HG03432 (cell line): ENCODE results near the gene RNF175.

Source experiments
- ATAC-seq: cut with Tn5 transposase; IDR thresholded peaks from one replicate; pipeline ENCODE4 v1.9.1; 2021; ENCODE audit warnings: mild to moderate bottlenecking, moderate library complexity; ENCODE audit not compliant: unreplicated experiment

Gene RNF175

DNA sequence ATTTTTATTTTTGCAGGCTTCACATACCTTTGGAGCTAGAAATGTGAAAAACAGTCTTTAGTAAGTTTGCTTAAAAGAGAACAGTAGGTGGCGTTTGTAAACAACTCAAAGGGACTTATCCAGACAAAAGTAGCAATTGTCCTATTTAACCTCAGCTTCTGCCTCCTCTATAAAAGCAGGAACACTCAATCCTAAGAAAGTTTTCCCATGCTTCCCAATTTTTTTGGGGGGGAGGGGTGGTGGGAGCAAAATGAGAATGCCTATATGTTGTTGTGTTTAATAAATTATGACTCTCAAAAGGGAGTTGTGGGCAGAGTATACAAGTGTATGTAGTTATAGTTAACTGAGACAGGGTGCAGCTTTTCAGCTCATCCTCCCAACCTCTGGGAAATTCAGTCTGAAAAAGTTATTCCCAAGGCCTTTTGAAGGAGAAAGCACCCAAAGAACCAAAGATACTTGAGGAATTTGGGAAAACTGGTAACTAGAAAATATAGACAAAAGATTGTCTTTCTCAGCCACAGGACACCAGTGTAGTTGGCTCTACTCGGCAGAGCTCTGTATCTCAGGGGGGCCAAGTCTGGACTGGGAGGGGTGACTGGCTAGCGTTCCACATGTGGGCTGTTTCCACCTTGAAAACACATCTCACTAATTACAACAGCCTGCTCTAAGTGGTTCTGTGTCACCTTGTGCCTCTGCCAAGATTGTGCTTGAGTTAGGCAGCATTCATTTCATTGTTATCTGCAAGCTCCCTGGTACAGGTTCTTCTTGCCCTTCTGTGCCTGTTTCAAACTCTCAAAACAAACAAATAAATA, 26.3 kb upstream of the RNF175 start:
- ATAC-seq, result no peak

DNA sequence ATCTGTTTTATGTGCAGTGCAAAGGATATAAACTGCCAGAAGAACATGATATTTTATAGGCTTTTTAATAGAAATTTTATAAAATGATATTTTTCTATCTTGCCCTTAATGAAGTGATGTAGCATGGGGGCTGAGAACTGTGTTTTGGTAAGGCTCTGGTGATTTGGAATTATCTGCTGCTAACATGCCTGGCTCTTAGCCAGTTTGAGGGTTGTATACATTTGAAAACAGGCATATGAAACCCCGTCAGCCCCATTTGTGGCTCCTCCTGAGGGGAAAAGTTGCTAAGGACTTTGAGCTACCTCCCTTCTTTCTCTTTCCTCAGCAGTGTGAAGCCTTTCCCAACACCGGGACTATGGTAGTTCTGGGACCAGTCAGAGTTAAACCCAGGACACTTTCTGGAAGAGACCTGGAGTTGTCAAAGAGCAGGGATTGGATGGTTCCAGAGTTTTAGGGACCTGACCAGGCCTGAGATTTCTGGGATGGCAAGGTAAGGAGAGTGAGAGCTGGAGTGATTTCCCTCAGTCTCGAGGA, 24.4 kb upstream of the RNF175 start:
- no peak for ATAC-seq

DNA sequence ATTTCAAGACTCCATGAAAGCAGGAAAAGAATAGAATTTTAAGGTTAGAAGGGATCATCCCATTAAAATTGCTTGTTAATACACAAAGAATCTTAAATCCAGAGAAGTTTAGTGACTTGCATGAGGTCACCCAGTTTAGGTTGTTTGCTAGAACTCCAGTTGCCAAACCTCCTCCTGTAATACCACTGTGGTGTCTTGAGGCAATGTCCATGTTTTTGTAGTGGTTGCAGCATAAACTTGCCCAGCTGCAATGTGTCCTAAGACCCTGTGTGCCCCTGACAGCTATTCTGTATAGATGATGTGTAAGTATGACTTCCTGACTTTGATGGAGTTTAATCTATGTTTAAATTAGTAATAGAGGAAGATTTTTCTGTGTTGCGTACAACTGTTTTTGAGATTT, 22.8 kb upstream of the RNF175 start:
- ATAC-seq, result no peak

DNA sequence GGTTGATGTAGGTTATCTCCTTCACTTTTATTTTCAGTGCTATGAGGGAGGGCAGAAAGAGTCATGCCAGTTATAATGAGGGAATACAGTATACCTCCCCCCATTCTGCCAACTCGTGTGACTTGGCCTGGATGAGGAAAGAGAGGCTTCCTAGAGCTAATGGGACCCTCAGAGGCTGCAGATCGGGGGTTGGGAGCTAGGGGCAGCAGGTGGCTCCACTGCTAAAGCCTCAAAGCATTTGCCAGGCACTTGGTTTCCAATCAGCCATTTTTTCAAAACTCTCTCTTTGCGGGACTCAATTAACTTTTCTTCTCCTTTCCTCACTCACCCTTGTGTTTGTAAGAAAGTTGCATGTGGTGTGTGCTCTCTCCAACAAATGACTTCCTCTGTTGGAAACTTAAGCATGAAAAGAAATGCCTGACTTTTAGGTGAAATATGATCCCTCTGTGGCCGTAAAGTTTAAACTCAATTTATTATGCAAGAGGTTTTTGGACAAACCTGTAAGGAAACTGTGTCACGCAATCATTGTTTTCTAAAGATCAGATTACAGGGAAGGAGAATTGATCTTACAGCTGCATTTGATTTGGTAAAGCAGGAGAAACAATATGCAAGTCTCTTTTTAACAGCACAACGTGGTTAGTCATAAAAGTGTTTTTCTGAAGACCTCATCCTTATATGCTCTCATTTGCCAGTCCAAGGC, 22.0 kb upstream of the RNF175 start:
- no peak for ATAC-seq

DNA sequence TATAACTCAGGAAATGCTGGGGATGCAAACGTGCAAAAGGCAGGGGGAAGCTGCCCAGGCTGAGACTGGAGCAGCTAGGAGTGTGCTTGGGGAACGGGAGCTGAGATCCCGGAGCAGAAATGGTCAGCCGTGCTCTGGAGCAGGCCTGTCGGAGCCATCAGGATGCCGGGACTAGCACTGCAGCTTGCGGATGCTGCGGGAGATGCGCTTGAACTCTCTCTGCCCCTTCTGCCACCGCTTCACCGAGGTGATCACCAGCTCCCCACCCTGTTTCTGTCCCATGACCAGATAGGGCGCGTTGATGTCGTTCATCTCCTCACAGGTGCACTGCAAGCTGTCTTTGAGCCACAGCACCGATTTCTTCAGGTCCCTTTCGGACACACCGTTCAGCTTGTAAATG, 21.5 kb upstream of the RNF175 start:
- ATAC-seq, result peak; percentile 6

DNA sequence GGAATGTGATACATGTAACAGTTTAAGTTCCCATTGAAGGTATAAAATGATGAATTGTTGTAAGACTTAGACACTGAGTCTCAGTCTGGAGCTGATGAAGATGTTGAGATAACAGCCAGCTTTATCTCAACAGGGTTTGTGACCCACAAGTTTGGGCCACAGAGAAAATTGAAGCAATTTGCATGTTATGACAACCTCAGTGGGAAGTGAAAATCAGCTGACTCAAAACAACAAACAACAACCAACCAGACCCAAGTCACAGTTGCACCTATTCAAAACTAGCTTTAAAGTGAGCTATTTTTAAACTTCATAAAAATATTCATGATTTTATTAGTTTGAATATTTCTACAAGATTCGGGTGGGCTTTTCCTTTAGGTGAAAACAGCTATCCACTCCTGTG, 21.1 kb upstream of the RNF175 start:
- peak; percentile 72 for ATAC-seq

DNA sequence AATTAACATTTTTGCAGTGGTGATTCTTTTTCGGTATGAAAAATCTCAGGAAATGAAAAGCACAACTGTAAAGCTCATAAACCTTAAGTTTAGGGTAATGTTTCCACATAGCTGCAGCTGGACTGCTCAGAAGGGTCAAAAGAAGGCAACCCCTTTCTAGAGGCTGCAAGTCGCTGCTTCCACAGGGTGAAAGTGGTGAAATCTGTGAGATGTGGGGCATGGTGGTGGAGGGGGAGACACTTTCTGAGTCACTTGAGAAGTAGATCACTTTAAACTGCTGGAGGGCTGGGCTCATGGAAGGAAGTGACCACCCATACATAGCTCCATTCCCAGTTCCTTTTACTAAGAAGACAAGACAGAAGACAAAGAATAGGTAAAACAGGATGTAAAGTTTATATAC, 20.4 kb upstream of the RNF175 start:
- no peak for ATAC-seq

DNA sequence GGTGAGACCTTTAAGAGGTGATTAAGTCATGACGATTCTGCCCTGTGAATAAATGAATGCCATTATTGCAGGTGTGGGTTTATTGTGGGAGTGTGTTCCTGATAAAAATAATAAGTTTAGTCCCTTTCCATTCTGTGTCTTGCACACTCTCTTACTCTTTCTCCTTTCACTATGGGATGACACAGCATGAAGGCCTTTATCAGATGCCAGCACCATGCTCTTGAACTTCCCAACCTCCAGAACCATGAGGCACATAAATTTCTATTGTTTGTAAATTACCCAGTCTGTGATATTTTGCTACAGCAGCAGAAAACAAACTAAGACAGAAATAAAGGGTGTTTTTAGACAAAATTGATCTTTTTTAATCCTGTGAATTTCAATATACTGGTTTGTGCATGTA, 18.6 kb upstream of the RNF175 start:
- no peak for ATAC-seq

DNA sequence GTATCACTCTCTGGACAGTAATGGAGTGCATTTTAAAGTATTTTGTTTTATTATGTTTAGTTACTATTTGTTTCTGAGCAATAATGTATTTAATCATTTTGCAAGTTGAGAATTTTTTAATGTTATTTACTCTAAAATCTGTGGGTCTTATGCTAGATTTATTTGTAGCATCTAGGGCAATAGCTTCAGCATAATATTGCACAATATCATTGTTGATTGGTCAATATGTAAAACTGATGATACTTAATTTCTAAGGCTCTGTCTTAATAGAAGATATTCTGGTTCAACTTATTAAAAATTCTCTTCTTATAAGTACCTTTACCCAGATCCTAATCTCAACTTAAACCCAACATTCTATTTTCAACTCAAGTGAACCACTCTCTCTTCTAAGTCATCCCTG, 17.6 kb upstream of the RNF175 start:
- ATAC-seq, result no peak

DNA sequence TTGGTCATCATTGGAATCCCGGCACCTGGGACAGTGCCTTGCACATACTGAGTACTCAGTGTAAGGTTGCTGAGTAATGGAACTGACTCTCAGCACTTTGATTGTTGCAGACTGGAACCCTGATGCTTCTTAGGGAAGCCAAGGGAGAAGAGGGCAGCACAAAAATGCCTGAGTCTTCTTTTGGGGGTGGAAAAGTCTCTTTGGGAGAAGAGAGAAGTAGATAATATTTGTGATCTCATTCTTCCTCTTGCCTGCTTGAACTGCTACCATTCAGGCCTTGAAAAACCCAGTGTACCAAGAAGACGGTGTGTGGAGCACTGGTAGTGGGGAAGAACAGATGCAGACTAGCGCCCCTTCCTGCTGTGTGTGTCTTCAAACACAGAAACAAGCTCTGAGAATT, 16.8 kb upstream of the RNF175 start:
- no peak for ATAC-seq

DNA sequence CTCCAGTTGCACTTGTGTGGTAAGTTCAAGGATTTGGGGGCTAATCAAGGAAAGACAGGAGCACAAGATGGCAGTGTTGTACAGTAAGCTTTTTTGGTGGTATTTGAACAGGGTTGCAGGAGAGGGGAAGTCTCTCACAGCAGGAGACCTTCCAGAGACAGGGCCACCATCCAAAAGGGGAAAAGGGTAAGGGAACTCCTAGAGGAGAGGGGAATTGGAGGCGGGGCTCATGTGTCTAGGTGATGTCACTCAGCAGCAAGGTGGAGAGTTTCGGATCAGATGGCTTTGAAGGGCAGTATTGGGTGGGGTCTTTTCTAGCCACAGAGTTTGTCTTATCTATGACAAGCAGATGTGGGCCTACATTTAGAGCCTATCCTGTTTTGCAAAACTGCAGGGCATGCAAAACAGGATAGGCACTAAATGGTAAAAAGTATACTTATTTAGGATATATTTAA, 13.4 kb upstream of the RNF175 start:
- ATAC-seq, result no peak

DNA sequence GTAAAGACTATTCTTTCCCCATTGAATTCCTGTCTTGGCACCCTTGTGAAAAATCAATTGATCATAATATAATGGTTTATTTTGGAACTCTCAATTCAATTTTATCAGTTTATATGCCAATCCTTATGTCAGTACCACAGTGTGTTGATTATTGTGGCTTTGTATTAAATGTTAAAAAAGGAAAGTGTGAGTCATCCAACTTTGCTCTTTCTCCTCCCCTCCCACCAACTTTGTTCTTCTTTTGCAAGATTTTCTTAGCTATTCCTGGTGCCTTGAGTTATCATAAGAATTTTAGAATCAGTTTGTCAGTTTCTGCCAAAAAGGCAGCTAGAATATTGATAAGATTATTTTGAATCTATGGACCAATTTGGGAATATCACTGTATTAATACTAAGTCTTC, 11.2 kb upstream of the RNF175 start:
- ATAC-seq, result no peak

DNA sequence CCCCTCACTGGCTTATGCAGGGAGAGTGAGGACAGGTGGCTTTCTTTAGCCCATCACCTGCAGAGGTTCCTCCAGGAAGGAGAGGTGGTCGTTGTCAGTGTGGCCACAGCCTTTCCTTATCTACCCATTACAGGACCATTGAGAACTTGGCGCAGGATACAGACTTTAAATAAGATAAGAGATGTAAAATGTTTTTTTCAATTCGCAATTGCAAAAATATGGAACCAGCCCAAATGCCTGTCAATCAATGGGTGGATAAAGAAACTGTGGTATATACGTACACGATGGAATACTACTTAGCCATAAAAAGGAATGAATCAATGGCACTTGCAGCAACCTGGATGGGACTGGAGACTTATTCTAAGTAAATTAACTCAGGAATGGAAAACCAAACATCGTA, 6.9 kb upstream of the RNF175 start:
- no peak for ATAC-seq

DNA sequence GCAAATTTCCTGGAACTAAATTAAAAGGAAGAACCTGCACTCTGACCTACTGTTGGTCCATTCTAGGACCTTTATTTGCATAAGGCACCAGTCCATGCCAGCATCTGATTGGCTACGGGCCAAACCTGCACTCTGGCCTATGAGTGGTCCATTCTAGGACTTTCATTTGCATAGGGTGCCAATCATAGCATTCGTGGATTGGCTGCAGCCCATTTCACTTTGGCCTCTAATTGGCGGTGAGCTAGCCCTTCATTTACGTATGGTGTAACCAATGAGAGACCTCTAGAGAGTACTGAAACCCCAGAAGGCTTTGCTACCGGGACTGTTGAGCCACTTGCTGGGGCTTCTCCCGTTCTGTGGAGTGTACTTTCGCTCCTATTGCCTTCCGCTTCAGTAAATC, 6.1 kb upstream of the RNF175 start:
- no peak for ATAC-seq

DNA sequence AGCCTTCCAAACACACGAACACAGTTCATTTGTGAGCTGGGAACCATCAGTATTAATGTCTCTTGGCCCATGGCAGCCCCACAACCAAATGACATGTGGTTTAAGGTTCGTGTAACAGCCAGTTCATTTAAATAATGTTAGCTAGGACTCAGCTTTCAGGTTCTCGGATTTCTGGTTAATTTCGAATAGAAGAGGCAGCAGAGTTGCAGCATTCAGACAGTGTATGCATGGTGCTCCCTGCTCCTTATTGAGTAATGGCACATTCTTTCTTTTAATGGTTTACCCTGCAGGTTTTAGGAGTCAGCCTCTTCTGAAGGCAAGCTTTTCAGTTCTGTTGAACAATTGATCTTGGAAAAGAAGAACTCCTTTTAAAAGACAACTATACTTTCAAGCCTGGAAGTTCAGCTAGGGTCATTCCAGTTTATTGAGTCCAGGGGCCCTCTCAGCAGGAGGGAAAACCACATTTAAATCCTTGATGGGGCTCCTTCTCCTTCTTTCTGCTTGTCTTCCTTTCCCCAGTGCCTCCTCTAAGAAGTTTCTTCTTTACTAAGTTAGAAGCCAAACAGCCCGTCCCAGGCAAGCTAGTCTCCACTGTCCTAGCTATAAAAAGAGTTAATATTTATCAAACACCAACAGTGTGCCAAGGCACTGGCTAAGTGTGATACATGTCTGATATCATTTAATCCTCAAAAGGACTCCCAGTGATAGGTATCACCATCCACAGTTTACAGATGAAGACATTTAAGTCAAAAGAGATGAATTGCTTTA, 5.0 kb upstream of the RNF175 start:
- ATAC-seq, result no peak

DNA sequence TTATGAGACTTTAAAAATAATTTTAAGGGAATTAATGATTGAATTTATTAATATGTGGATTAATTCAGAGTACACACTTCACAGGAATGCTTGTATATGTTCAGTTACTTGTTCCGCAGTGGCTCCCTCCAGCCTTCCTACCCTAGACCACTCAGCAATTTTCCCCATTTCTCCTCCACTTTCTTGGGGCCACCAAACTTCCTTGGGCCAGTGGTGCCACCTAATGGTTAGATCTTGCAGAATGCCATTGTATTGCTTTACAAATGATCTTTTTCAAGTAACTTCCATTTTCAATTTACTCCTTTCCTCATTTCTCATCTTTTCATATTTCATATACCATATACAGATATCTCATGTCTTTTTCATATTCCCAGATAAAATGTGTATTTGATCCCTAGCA, 3.6 kb upstream of the RNF175 start:
- no peak for ATAC-seq

DNA sequence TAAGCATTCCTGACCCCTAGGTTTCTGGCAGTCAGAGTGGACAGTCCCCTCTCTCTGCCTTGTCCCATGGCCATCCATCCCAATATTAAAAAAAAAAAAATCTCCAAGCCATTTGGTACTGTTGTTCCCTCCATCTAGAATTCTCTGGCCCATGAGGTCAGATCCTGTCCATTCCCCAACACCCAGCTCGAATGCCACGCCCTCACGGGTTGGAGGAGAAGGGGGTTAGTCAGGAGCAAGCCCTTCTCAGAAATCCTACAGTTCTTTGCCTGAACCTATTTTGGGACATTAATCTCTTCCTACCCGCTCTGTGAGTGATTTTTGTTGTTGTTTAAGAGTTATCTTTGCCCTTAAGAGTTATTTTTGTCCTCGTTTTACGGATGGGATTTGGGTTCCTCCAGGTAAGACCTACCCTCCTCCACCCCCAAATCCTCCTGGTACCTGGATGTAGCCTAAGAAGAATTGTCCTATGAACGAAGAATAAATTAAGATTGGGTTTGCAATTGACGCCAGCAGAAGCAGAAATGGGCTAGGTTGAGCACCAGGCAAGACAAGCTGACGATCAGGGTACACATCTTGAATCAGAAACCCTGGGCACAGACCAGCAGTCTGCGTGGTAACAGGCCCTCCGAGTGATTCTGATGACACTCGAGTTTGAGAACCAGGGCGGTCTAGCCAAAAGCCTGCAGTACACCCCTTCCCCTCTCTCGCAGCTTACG, 977 bp downstream of the RNF175 start:
- ATAC-seq, result no peak

DNA sequence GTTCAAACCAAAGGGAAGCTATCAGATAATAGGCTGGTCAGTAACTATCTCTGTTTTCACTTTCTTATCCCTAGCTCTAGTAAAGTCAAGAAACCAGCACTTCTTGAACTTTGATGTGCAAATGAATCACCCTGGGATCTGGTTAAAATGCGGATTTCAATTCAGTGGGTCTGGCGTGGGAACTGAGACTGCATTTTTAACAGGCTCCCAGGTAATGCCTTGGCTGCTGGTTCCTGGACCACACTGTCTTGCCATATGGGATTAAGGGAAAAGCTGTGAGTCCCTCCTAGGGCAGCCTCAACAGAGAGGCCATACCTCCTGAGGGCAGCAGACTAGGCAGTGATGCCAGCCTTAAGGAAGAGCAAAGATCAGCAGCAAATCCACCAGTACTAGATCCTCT, 1.7 kb downstream of the RNF175 start:
- no peak for ATAC-seq

DNA sequence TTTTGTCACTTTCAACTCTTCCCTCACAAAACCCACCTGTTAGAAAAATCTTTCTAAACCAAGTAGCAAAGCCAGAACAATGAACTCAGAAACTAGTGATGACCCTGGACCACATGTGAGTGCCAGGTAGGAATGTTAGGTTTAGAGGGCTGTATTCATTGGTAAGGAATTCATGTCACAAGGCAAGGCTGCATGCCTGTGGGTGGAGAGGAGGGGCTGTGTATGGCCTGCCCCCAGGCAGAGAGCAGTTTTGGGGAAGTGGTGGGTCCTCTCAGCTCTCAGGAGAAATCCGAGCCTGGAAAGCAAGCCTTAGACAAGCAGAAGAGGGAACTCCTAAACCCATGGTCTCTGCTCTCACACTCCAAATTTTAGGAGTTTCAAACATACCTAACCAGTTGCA, 2.4 kb downstream of the RNF175 start:
- ATAC-seq, result no peak

DNA sequence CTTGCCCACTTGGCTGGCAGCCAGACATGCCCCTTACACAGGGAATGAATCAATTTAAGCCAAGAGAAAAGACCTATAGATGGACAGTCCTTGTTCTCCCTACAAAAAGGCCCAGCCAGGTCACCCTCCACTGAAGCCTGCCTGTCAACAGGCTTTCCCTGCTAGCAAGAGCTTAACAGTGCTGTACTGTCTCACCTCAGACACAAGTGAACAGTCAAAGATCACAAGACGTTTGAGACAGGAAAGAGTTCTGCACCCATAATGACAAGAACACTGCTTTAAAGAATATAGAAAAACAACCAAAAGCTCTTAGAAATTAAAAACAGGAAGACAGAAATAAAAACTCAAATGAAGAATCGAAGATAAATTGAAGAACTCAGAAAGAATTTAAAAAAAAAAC, 4.6 kb downstream of the RNF175 start:
- ATAC-seq, result no peak
